GM19372 (cell line): ENCODE results near the gene ASB9.

Experiments
- ATAC-seq: cut with Tn5 transposase; IDR thresholded peaks from one replicate; pipeline ENCODE4 v1.9.1; 2021; ENCODE audit warnings: mild to moderate bottlenecking, low read depth, moderate library complexity; ENCODE audit not compliant: unreplicated experiment

Gene ASB9

GRCh38 chrX:15194146-15194545 is 75.7 kb downstream of the ASB9 start:
- ATAC-seq = no peak
